ENCODE data around the gene MX2. TPM values are rescaled to one million over a fixed set of nuclear protein-coding genes. Genes with fewer than 3 reads are reported as not detected.

The MX2 gene
- total and polyA plus RNA-seq, 8 donors: 1.1 to 31.9 (median 1.9) TPM

- Histone ChIP-seq H3K4me3 (peak overlapping the region; percentile 33 to 36), H3K27ac (no peak overlapping the region), H3K4me1 (peaks cover 0 to 6% of the 10 kb centered on the region in 2 donors), H3K36me3 (no peaks in the 10 kb centered on the region), H3K9me3 (no peaks in the 10 kb centered on the region), H3K27me3 (peaks cover 17 to 42% of the 10 kb centered on the region in 2 donors)
- no peak for TF ChIP-seq CTCF (IDR thresholded peaks at IDR 0.05)
- ATAC-seq (peak; percentile 26), DNase-seq (no peak)
- intact Hi-C loops (cut with DNase I): no loop called here
These were observed 44.8 kb upstream of the MX2 start for GRCh38 chr21:41317063-41317392.

DNA sequence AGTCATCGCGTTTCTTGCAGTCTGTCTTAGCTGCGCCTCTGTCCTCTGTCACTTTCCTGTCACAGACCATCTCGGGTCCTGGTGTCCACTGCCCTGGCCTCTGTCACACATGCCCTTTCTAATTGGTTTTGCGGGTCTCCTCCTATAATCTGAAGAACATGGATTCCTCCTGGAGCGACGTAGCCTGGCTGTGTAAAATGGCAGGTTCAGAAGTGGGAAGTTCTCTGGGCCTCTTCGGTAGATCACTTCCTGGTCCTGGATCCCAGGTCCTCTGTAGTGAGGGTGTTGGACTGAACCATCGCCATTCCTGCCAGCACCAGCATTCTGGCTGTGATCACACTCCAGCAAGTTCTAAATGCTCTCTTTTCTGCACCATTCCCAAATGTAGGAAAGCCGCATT is 44.4 kb upstream of the MX2 start:
- no peak for DNase-seq
- no peak for TF ChIP-seq CTCF (IDR thresholded peaks at IDR 0.05)
- Histone ChIP-seq H3K4me3 (peak overlapping the region in 1 of 2 donors; percentile 33), H3K9me3 (no peaks in the 10 kb centered on the region), H3K27me3 (peaks cover 17 to 42% of the 10 kb centered on the region in 2 donors), H3K36me3 (no peaks in the 10 kb centered on the region), H3K27ac (no peak overlapping the region), H3K4me1 (peaks cover 0 to 6% of the 10 kb centered on the region in 2 donors)
- peak; percentile 41 for ATAC-seq
- intact Hi-C loops (cut with DNase I): no loop called here

- no peak for DNase-seq
- intact Hi-C loops (cut with DNase I): no loop called here
These were observed 43.6 kb upstream of the MX2 start for GRCh38 chr21:41318218-41318617.

GRCh38 chr21:41319273-41319672 is 42.6 kb upstream of the MX2 start:
- DNase-seq: no peak

More at GRCh38 chr21:41318218-41318617, 43.6 kb upstream of the MX2 start:
- H3K27me3 ChIP-seq: peaks cover 17 to 42% of the 10 kb centered on the region in 2 donors
- no peak for ATAC-seq
- no peak for TF ChIP-seq CTCF (IDR thresholded peaks at IDR 0.05)
- no peaks in the 10 kb centered on the region for H3K9me3 ChIP-seq
- no peak overlapping the region for H3K27ac ChIP-seq
- no peaks in the 10 kb centered on the region for H3K36me3 ChIP-seq
- H3K4me3 ChIP-seq: no peak overlapping the region
- H3K4me1 ChIP-seq: peaks cover 0 to 6% of the 10 kb centered on the region in 2 donors

More at GRCh38 chr21:41319273-41319672, 42.6 kb upstream of the MX2 start:
- no peak for ATAC-seq
- intact Hi-C loops (cut with DNase I): no loop called here
- H3K4me1 ChIP-seq: peaks cover 0 to 6% of the 10 kb centered on the region in 2 donors
- H3K27ac ChIP-seq: no peak overlapping the region
- TF ChIP-seq CTCF (IDR thresholded peaks at IDR 0.05): no peak
- H3K4me3 ChIP-seq: no peak overlapping the region
- peaks cover 17 to 42% of the 10 kb centered on the region in 2 donors for H3K27me3 ChIP-seq
- no peaks in the 10 kb centered on the region for H3K9me3 ChIP-seq
- H3K36me3 ChIP-seq: no peaks in the 10 kb centered on the region

Data from left lung (tissue), 10 donors.